HEK293 (cell line): ENCODE measurements around the gene IKZF1.

Experiments
- CTCF ChIA-PET: fragments of 350-600 bp; formaldehyde crosslinking; extraction: SDS; loops from one replicate; lab custom pipeline; 2021; ENCODE audit warnings: antibody characterized with exemption; lab: Yijun Ruan, JAX
- POLR2A ChIA-PET: fragments of 300-600 bp; formaldehyde crosslinking; extraction: SDS; loops from one replicate; lab custom pipeline; 2020; ENCODE audit warnings: antibody characterized with exemption, inconsistent platforms; lab: Yijun Ruan, JAX
- H3K27ac ChIP-seq: fragments of 200-500 bp; sonication (Bioruptor generic); 2 replicates; pipeline ENCODE4 v1.5.1; 2014; ENCODE audit warnings: low read depth, low read length, control low read depth, inconsistent platforms; ENCODE audit errors: extremely low read depth
- H3K36me3 ChIP-seq, 2 experiments: fragments of 200-500 bp in 1 of 2; sonication (Bioruptor generic) in 1 of 2; 1 replicate in 1 of 2; 2 replicates in 1 of 2; pipeline ENCODE4 v1.5.1; 2014 to 2017; ENCODE audit warnings: inconsistent platforms in 2 of 2, low read length in 2 of 2; ENCODE audit not compliant: control insufficient read depth in 2 of 2, insufficient read depth in 1 of 2
- H3K4me1 ChIP-seq: fragments of 200-500 bp; sonication (Bioruptor generic); 2 replicates; pipeline ENCODE4 v1.5.1; 2014; ENCODE audit warnings: mild to moderate bottlenecking, low read length, inconsistent platforms; ENCODE audit not compliant: control insufficient read depth, insufficient read depth
- H3K4me3 ChIP-seq: 2 replicates; pipeline ENCODE4 v1.5.1; 2011; ENCODE audit warnings: low read depth, mild to moderate bottlenecking, control low read depth, low read length, moderate library complexity
- H3K9me3 ChIP-seq: fragments of 200-500 bp; sonication (Bioruptor generic); 2 replicates; pipeline ENCODE4 v1.5.1; 2014; ENCODE audit warnings: low read depth, low read length, inconsistent platforms; ENCODE audit not compliant: control insufficient read depth, insufficient read depth
- BCL11A ChIP-seq: fragments of 450-650 bp; formaldehyde crosslinking; IDR thresholded peaks from 2 replicates; pipeline ENCODE4 v1.5.1; 2016; ENCODE audit warnings: low read depth, missing biosample characterization, missing genetic modification characterization
- BCL11B ChIP-seq: fragments of 450-650 bp; formaldehyde crosslinking; IDR thresholded peaks from 2 replicates; pipeline ENCODE4 v1.5.1; 2016; ENCODE audit warnings: low read depth, missing biosample characterization, missing genetic modification characterization
- EGR2 ChIP-seq: fragments of 450-650 bp; formaldehyde crosslinking; IDR thresholded peaks from 2 replicates; pipeline ENCODE4 v1.5.1; 2016; ENCODE audit warnings: low read depth, missing biosample characterization, missing genetic modification characterization
- GLI2 ChIP-seq: fragments of 450-650 bp; formaldehyde crosslinking; IDR thresholded peaks from 2 replicates; pipeline ENCODE4; 2017; ENCODE audit warnings: missing biosample characterization, missing genetic modification characterization, low read depth, borderline replicate concordance
- KLF10 ChIP-seq: fragments of 450-650 bp; IDR thresholded peaks from 2 replicates; pipeline ENCODE4 v1.5.1; 2018; ENCODE audit warnings: missing biosample characterization, mild to moderate bottlenecking, missing genetic modification characterization
- KLF7 ChIP-seq: fragments of 450-650 bp; formaldehyde crosslinking; IDR thresholded peaks from 2 replicates; pipeline ENCODE4 v1.5.1; 2016; ENCODE audit warnings: missing biosample characterization, missing genetic modification characterization, borderline replicate concordance
- SALL2 ChIP-seq: fragments of 450-650 bp; formaldehyde crosslinking; IDR thresholded peaks from 2 replicates; pipeline ENCODE4 v1.5.0; 2017; ENCODE audit warnings: missing biosample characterization, mild to moderate bottlenecking, missing genetic modification characterization, borderline replicate concordance
- SP7 ChIP-seq: fragments of 450-650 bp; formaldehyde crosslinking; IDR thresholded peaks from 2 replicates; pipeline ENCODE4 v1.5.1; 2016; ENCODE audit warnings: missing biosample characterization, missing genetic modification characterization
- ZBTB8A ChIP-seq: fragments of 450-650 bp; formaldehyde crosslinking; IDR thresholded peaks from 2 replicates; pipeline ENCODE4 v1.5.1; 2016; ENCODE audit warnings: missing biosample characterization, missing genetic modification characterization
- ZFP37 ChIP-seq: fragments of 450-650 bp; formaldehyde crosslinking; IDR thresholded peaks from 2 replicates; pipeline ENCODE4 v1.5.1; 2016; ENCODE audit warnings: missing biosample characterization, missing genetic modification characterization
- ZNF112 ChIP-seq: fragments of 450-650 bp; formaldehyde crosslinking; IDR thresholded peaks from 2 replicates; pipeline ENCODE4 v1.5.0; 2017; ENCODE audit warnings: missing biosample characterization, missing genetic modification characterization
- ZNF121 ChIP-seq: fragments of 450-650 bp; formaldehyde crosslinking; IDR thresholded peaks from 2 replicates; pipeline ENCODE4 v1.5.1; 2016; ENCODE audit warnings: missing biosample characterization, missing genetic modification characterization
- ZNF133 ChIP-seq: fragments of 450-650 bp; formaldehyde crosslinking; IDR thresholded peaks from 2 replicates; pipeline ENCODE4 v1.5.1; 2016; ENCODE audit warnings: missing biosample characterization, missing genetic modification characterization
- ZNF19 ChIP-seq: fragments of 450-650 bp; formaldehyde crosslinking; IDR thresholded peaks from 2 replicates; pipeline ENCODE4; 2016; ENCODE audit warnings: missing biosample characterization, missing genetic modification characterization, low read depth
- ZNF354C ChIP-seq: fragments of 450-650 bp; formaldehyde crosslinking; IDR thresholded peaks from 2 replicates; pipeline ENCODE4 v1.5.1; 2016; ENCODE audit warnings: missing biosample characterization, missing genetic modification characterization, low read depth, borderline replicate concordance
- ZNF423 ChIP-seq: fragments of 450-650 bp; formaldehyde crosslinking; IDR thresholded peaks from 2 replicates; pipeline ENCODE4 v1.5.1; 2016; ENCODE audit warnings: missing biosample characterization, missing genetic modification characterization
- ZNF514 ChIP-seq: fragments of 450-650 bp; formaldehyde crosslinking; IDR thresholded peaks from 2 replicates; pipeline ENCODE4 v1.5.1; 2016; ENCODE audit warnings: missing biosample characterization, missing genetic modification characterization
- ZNF549 ChIP-seq: fragments of 450-650 bp; IDR thresholded peaks from 2 replicates; pipeline ENCODE4 v1.5.1; 2018; ENCODE audit warnings: missing biosample characterization, missing genetic modification characterization, mild to moderate bottlenecking, inconsistent platforms, moderate library complexity
- ZNF561 ChIP-seq: fragments of 450-650 bp; IDR thresholded peaks from 2 replicates; pipeline ENCODE4 v1.5.1; 2018; ENCODE audit warnings: missing biosample characterization, missing genetic modification characterization, borderline replicate concordance
- ZNF626 ChIP-seq: fragments of 450-650 bp; sonication (Bioruptor Pico); formaldehyde crosslinking; IDR thresholded peaks from 2 replicates; pipeline ENCODE4 v1.5.1; 2018; ENCODE audit warnings: missing biosample characterization, missing genetic modification characterization, inconsistent platforms
- ZNF785 ChIP-seq: fragments of 450-650 bp; formaldehyde crosslinking; IDR thresholded peaks from 2 replicates; pipeline ENCODE4 v1.5.1; 2016; ENCODE audit warnings: missing biosample characterization, missing genetic modification characterization
- ZNF830 ChIP-seq: fragments of 450-650 bp; IDR thresholded peaks from 2 replicates; pipeline ENCODE4 v1.5.0; 2018; ENCODE audit warnings: missing biosample characterization, missing genetic modification characterization, low read depth, mild to moderate bottlenecking, moderate library complexity
- ZSCAN30 ChIP-seq: fragments of 450-650 bp; IDR thresholded peaks from 2 replicates; pipeline ENCODE4 v1.5.1; 2018; ENCODE audit warnings: missing biosample characterization, mild to moderate bottlenecking, missing genetic modification characterization, moderate library complexity
- TF ChIP-seq, protein P1 (sequence below): fragments of 450-650 bp; formaldehyde crosslinking; IDR thresholded peaks from 2 replicates; pipeline ENCODE4 v1.5.1; 2016; ENCODE audit warnings: missing biosample characterization, missing genetic modification characterization
- TF ChIP-seq, protein P2 (sequence below): fragments of 450-650 bp; formaldehyde crosslinking; IDR thresholded peaks from 2 replicates; pipeline ENCODE4 v1.5.1; 2017; ENCODE audit warnings: missing biosample characterization, missing genetic modification characterization
- TF ChIP-seq, protein P3 (sequence below): fragments of 450-650 bp; formaldehyde crosslinking; IDR thresholded peaks from 2 replicates; pipeline ENCODE4 v1.5.1; 2016; ENCODE audit warnings: missing biosample characterization, missing genetic modification characterization
- TF ChIP-seq, protein P4 (sequence below): IDR thresholded peaks from 2 replicates; pipeline ENCODE4 v1.6.1; 2011; ENCODE audit warnings: mild to moderate bottlenecking, low read depth, low read length, borderline replicate concordance

The IKZF1 gene

DNA sequence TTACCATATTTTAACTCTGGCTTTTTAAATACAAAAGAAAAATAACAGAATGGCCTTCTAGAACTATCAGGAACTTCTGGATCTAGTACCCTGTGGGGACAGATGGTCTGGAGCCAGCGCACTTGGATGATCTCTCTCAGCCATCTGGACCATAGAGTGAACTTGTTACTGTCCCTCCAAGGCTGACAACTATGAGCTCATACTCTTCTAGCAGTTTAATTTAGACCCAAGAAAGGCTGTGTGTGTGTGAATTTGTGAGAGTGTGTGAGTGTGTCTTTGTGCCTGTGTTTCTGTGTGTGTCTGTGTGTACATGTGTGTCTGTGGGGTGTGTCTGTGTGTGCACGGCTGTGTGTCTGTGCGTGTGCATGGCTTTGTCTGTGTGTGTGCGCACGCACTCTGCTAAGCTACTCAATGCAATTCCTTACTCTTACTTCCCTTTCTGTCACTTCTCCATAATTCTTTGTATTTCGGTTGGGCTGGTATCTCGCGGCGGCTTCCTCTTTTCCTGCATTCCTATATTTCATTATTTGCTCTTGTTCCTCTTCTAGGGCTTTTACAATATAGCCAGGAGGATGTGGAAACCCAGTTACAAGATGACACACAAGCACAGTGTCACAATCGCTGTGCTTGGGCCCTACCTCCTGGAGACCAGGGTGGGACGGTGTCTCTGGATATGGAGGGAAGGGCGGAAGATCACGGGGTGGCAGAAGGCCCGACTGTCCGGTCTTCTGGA, 51.9 kb downstream of the IKZF1 start:
- TF ChIP-seq ZNF514 (no peak), ZNF423 (tag by site-specific recombination) (no peak), ZNF19 (tag by site-specific recombination) (no peak), ZNF112 (tag by site-specific recombination) (no peak), ZNF133 (tag by site-specific recombination) (no peak), ZFP37 (tag by site-specific recombination) (no peak), BCL11B (tag by site-specific recombination) (no peak), ZSCAN30 (tag by site-specific recombination) (no peak)
- TF ChIP-seq, protein P1, sequence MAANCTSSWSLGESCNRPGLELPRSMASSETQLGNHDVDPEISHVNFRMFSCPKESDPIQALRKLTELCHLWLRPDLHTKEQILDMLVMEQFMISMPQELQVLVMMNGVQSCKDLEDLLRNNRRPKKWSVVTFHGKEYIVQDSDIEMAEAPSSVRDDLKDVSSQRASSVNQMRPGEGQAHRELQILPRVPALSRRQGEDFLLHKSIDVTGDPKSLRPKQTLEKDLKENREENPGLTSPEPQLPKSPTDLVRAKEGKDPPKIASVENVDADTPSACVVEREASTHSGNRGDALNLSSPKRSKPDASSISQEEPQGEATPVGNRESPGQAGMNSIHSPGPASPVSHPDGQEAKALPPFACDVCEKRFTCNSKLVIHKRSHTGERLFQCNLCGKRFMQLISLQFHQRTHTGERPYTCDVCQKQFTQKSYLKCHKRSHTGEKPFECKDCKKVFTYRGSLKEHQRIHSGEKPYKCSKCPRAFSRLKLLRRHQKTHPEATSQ: no peak
- TF ChIP-seq, protein P2, sequence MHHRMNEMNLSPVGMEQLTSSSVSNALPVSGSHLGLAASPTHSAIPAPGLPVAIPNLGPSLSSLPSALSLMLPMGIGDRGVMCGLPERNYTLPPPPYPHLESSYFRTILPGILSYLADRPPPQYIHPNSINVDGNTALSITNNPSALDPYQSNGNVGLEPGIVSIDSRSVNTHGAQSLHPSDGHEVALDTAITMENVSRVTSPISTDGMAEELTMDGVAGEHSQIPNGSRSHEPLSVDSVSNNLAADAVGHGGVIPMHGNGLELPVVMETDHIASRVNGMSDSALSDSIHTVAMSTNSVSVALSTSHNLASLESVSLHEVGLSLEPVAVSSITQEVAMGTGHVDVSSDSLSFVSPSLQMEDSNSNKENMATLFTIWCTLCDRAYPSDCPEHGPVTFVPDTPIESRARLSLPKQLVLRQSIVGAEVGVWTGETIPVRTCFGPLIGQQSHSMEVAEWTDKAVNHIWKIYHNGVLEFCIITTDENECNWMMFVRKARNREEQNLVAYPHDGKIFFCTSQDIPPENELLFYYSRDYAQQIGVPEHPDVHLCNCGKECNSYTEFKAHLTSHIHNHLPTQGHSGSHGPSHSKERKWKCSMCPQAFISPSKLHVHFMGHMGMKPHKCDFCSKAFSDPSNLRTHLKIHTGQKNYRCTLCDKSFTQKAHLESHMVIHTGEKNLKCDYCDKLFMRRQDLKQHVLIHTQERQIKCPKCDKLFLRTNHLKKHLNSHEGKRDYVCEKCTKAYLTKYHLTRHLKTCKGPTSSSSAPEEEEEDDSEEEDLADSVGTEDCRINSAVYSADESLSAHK: no peak
- ChIA-PET POLR2A (no interaction called here), CTCF (no interaction called here)
- Histone ChIP-seq H3K9me3 (no peaks in the 10 kb centered on the region), H3K4me1 (no peaks in the 10 kb centered on the region), H3K36me3 (no peaks in the 10 kb centered on the region), H3K27ac (no peak overlapping the region), H3K4me3 (no peak overlapping the region)

DNA sequence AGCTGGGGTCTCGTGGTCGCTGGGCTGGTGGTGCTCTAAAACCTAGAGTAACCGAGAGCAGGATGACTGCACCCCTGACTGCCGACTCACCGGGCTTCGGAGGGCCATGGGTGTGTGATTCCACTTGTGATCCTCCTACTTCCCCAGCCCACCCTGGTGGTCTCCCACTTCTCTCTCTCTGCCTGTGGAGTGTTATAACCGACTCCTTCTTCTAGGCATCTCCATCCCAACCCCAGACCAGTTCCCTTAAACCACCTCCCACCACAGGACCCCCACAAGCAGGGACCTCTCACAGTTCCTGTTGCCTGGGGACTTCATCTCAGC, 52.4 kb downstream of the IKZF1 start:
- Histone ChIP-seq H3K27ac (no peak overlapping the region), H3K4me1 (no peaks in the 10 kb centered on the region), H3K36me3 (no peaks in the 10 kb centered on the region), H3K9me3 (no peaks in the 10 kb centered on the region), H3K4me3 (no peak overlapping the region)
- ChIA-PET CTCF (no interaction called here), POLR2A (no interaction called here)
- TF ChIP-seq EGR2 (tag by site-specific recombination): no peak
- no peak for TF ChIP-seq SALL2 (tag by site-specific recombination)
- no peak for TF ChIP-seq ZNF121
- no peak for TF ChIP-seq BCL11A (tag by site-specific recombination)

DNA sequence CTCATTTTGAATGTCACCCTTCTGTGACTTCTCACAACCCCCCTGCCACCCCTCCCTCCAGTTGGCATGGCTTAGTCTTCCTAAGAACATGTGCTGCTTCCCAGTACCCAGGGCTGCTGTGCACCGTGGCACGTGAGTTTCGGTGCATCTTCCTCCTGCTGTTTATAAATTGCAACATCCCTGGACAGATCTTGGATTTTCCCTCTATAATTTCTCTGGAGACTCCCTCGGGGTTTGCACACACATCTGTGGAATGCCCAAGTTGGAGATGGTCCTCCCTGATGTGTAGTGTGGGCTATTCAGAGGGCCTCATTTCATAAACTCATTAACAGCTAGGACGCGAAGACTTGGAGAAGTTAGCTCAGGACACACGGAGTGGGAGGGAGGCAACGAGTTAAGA, 52.9 kb downstream of the IKZF1 start:
- no peaks in the 10 kb centered on the region for H3K36me3 ChIP-seq
- CTCF ChIA-PET: interaction anchor here (0.7 to 0.9 kb wide), 2 partner anchors 152 to 190 kb away, joined by 3 read pairs; no protein-coding TSS in a partner anchor
- no peaks in the 10 kb centered on the region for H3K4me1 ChIP-seq
- POLR2A ChIA-PET: interaction anchor here (0.6 kb wide), 1 partner anchor 183 kb away, joined by 3 read pairs; no protein-coding TSS in a partner anchor
- no peak overlapping the region for H3K4me3 ChIP-seq
- H3K27ac ChIP-seq: no peak overlapping the region
- no peaks in the 10 kb centered on the region for H3K9me3 ChIP-seq
- TF ChIP-seq ZNF561 (tag by site-specific recombination) (no peak), ZNF354C (tag by site-specific recombination) (no peak), ZNF626 (tag by site-specific recombination) (no peak), KLF10 (tag by site-specific recombination) (no peak), ZNF785 (tag by site-specific recombination) (no peak), ZNF830 (tag by site-specific recombination) (no peak), ZNF549 (tag by site-specific recombination) (no peak), ZBTB8A (tag by site-specific recombination) (no peak), SP7 (no peak), GLI2 (tag by site-specific recombination) (no peak), KLF7 (no peak)
- TF ChIP-seq, protein P3, sequence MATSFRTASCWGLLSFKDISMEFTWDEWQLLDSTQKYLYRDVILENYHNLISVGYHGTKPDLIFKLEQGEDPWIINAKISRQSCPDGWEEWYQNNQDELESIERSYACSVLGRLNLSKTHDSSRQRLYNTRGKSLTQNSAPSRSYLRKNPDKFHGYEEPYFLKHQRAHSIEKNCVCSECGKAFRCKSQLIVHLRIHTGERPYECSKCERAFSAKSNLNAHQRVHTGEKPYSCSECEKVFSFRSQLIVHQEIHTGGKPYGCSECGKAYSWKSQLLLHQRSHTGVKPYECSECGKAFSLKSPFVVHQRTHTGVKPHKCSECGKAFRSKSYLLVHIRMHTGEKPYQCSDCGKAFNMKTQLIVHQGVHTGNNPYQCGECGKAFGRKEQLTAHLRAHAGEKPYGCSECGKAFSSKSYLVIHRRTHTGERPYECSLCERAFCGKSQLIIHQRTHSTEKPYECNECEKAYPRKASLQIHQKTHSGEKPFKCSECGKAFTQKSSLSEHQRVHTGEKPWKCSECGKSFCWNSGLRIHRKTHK: no peak
- TF ChIP-seq, protein P4, sequence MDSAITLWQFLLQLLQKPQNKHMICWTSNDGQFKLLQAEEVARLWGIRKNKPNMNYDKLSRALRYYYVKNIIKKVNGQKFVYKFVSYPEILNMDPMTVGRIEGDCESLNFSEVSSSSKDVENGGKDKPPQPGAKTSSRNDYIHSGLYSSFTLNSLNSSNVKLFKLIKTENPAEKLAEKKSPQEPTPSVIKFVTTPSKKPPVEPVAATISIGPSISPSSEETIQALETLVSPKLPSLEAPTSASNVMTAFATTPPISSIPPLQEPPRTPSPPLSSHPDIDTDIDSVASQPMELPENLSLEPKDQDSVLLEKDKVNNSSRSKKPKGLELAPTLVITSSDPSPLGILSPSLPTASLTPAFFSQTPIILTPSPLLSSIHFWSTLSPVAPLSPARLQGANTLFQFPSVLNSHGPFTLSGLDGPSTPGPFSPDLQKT: no peak
